Coronary artery (tissue), 2 donors: ENCODE data around the gene RAB8A.
"Not testable (repeated sequence)": the region's sequence is repeated elsewhere in the genome, so short reads cannot be mapped to it uniquely, and the experiment has no call there.

Experiments used
- DNase-seq: peaks from one replicate; pipeline ENCODE4 v3.0.0-alpha.2; 2017; ENCODE audit warnings: low spot score
- H3K27ac ChIP-seq, 2 donors: fragments of 200-600 bp; sonication (generic); one replicate each; pipeline ENCODE4 v1.5.1; 2016 to 2019
- H3K4me3 ChIP-seq: fragments of 200-600 bp; sonication (generic); 2 replicates; pipeline ENCODE4 v1.5.1; 2016; ENCODE audit warnings: mild to moderate bottlenecking, moderate library complexity
- CTCF ChIP-seq: fragments of 200-600 bp; sonication (generic); IDR thresholded peaks from one replicate; pipeline ENCODE4 v1.5.1; 2019; ENCODE audit warnings: antibody characterized with exemption

The RAB8A gene

GRCh38 chr19:16113727-16114126 lies 2.0 kb downstream of the RAB8A start:
- no peak for TF ChIP-seq CTCF
- H3K27ac ChIP-seq: no peak overlapping the region
- no peak for DNase-seq
- H3K4me3 ChIP-seq: no peak overlapping the region

DNA sequence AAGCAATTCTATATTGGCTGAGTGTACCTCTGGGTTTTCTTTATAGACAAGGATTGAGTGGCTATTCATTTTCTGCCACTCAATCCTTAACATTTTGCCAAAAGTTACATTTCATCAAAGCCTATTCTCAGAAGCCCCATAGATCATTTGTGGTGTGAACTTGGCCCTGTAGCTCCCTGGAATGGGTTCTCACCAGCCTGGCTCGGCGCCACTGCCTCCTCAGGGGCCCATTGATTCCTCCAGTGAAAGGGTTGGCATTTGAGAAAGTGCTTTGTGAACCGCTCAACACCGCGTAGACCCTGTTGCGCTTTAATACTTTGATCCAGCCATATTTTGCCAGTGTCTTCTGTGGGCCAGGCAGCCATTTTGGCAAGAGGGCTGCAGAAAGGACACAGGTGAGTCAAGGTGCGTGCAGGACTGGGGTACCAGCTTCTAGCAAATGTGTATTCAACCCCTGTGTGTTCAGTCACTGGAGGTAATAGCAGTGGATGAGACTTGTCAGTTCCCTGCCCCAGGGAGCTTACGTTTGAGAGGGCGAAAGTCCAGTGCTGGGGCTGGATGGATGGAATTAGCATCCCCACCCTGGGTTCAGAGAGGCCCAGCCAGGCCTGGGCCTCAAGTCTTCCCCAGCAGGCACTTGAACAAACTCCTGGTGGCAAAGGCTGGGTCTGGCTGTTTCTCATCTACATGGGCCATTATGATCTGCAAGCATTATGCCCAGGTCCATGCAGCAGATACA lies 3.8 kb downstream of the RAB8A start:
- no peak for TF ChIP-seq CTCF
- Histone ChIP-seq H3K27ac (no peak overlapping the region), H3K4me3 (no peak overlapping the region)
- DNase-seq: no peak

GRCh38 chr19:16116067-16116466 lies 4.4 kb downstream of the RAB8A start:
- Histone ChIP-seq H3K4me3 (no peak overlapping the region), H3K27ac (no peak overlapping the region)
- no peak for TF ChIP-seq CTCF
- no peak for DNase-seq

GRCh38 chr19:16117594-16118033 lies 5.9 kb downstream of the RAB8A start:
- Histone ChIP-seq H3K27ac (no peak overlapping the region), H3K4me3 (no peak overlapping the region)
- no peak for DNase-seq

DNA sequence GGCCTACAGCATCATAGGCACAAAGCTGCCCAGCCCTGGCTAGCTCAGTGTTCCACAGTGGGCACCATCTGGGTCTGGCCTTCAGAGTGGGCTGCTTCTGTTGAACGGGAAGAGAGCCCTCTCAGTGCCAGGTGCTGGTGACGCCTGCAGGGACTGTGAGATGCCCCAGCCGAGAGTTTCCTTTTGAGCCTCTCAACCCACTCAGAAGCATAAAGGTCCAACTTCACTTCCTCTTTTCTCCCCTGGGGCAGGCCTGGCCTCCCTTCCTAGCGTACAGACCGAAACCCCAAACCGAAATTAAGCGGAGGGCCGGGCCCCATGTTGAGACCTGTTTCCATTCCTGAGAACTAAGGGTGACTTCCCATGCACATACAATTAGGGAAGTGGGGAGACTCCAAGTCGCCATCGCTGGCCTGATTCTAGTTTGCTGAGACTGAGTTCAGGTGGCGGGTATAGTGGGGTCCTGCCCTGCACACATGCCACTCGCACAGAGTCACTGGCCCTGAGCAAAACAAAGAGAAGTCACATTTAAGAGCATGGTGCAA lies 6.9 kb downstream of the RAB8A start:
- Histone ChIP-seq H3K4me3 (no peak overlapping the region), H3K27ac (peak overlapping the region in 1 of 2 donors; percentile 17)
- no peak for TF ChIP-seq CTCF
- DNase-seq: no peak

More at GRCh38 chr19:16117594-16118033, 5.9 kb downstream of the RAB8A start:
- no peak for TF ChIP-seq CTCF

GRCh38 chr19:16119075-16119857 lies 7.6 kb downstream of the RAB8A start:
- peak overlapping the region in 1 of 2 donors; percentile 40 for H3K27ac ChIP-seq
- H3K4me3 ChIP-seq, DNase-seq: not testable (repeated sequence)

- Histone ChIP-seq H3K4me3 (no peak overlapping the region), H3K27ac (no peak overlapping the region)
- no peak for TF ChIP-seq CTCF
- no peak for DNase-seq
Measured at GRCh38 chr19:16121141-16121540, 9.5 kb downstream of the RAB8A start.
